IPS-18c (cell line): ENCODE results near the gene FNDC10.
"Not testable (repeated sequence)": the region's sequence is repeated elsewhere in the genome, so short reads cannot be mapped to it uniquely, and the experiment has no call there.

Source experiments
- H3K4me3 ChIP-seq: 2 replicates; pipeline ENCODE4 v1.7.0; 2013; ENCODE audit warnings: low read depth, mild to moderate bottlenecking, low read length, moderate library complexity; ENCODE audit not compliant: insufficient read depth
- H3K9me3 ChIP-seq: one replicate; pipeline ENCODE4 v1.6.1; 2013; ENCODE audit warnings: mild to moderate bottlenecking, low read length, moderate library complexity; ENCODE audit not compliant: control insufficient read depth, insufficient read depth

FNDC10 gene

GRCh38 chr1:1599935-1600860 is at the start of gene FNDC10:
FNDC10 (minus strand) TSS chr1:1600135; CDS start chr1:1600015, 120 bp downstream.
- Histone ChIP-seq H3K4me3 (peak within 1 kb of the TSS; percentile 62), H3K9me3 (no peaks in the 10 kb centered on the region)

DNA sequence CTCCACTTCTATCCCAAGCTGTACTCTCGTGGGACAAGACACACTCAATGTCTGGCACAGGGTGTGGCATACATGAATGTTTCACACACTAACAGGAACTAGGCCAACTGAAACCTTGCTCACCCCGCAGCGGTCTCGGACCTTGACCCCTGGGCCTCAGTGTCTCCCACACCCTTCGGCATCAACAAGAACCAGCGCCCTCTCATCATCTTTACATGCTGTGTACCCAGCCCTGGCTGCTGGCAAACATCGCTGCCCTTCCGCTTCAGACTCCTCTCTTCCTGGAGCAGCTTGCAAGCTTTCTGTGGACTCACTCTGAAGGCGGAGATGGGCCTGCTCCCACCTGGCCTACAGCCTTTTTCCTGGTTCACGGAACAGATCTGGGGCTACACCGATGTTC is 48.3 kb upstream of the FNDC10 start:
- not testable (repeated sequence) for H3K9me3 ChIP-seq, H3K4me3 ChIP-seq

DNA sequence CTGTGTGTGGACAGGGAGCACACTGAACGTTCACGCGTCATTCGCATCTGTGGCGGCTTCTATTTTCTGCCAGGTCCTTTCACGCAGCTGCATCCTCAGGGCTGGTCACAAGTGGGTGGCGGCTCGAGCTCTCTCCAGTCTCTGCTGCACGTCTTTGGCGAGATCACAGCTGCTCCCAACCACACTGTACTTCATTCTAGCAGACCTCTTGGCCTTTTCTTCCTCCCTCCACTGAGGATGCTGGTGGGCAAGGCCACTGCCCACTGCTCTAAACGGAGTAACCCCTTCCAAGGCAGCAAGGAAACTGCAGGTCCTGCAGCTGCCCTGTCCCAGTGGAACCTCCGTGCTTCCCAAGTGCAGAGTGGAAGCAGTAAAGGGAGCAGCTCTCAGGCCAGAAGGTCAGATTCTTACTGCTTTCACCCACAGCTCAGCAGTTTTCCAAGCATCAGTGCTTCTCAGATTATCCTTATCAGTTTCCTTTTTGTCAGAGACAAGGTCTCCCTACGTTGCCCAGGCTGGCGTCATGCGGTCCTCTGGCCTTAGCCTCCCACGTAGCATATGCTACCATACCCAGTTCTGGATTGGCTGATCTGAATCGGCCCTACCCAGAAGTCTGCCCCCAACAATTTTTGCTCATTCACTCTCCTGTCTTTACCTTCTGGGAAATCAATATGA is 47.8 kb upstream of the FNDC10 start:
- not testable (repeated sequence) for H3K9me3 ChIP-seq, H3K4me3 ChIP-seq

DNA sequence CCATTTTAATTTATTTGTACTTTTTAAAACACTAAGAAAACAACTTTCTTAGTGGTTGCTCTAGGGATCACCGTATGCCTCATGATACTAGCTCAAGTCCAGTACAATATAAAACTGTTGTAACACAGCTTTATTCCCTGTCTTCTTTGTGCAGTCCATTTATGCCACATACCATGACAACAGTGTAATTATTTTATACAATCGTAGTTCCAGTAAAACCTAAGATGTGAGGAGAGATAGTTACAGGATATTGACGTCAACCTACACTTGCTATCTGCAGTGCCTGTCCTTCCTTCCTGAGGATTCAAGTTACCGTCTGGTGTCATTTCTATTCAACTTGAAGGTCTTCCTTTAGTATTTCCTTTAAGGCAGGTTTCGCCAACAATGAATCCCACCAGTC is 46.4 kb upstream of the FNDC10 start:
- H3K9me3 ChIP-seq, H3K4me3 ChIP-seq: not testable (repeated sequence)

GRCh38 chr1:1640711-1641461 is 41.0 kb upstream of the FNDC10 start:
- not testable (repeated sequence) for H3K9me3 ChIP-seq, H3K4me3 ChIP-seq

- not testable (repeated sequence) for H3K4me3 ChIP-seq, H3K9me3 ChIP-seq
These were observed 40.1 kb upstream of the FNDC10 start for GRCh38 chr1:1640081-1640480.

GRCh38 chr1:1639368-1639767 is 39.4 kb upstream of the FNDC10 start:
- H3K9me3 ChIP-seq, H3K4me3 ChIP-seq: not testable (repeated sequence)

DNA sequence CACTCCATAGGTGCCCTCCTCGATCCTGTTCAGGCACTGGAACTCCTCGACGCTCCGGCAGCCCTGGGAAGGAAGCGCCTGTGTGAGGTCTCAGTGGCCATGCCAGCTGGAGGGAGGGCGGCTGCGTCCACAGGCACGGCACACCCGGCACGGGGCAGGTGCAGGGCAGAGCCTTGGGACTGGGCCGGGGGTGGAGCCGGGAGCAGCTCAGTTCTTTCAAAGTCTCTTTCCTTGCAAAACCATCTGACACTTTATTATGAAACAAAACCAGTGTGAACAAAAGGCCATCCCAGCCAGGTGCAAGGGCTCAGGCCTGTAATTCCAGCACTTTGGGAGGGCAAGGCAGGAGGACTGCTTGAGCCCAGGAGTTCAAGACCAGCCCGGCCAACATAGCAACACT is 38.6 kb upstream of the FNDC10 start:
- not testable (repeated sequence) for H3K4me3 ChIP-seq, H3K9me3 ChIP-seq

DNA sequence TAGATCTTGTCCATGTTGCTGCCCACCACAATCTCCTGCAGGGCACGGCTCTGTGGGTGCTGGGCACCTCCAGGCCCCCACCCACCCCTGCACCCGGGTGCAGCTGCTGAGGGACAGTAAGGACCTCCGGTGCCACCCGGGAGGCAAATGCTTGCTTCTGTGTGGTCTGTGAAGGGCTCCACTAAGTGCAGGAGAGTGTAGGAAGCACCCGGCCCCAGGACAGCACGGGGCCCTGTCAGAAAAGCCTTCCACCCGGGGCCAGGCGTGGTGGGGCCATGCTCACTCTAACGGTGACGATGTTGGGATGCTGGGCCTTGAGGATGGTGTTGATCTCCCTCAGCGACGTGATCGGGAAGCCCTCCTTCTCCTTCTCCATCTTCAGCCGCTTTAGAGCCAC is 37.5 kb upstream of the FNDC10 start:
- not testable (repeated sequence) for H3K9me3 ChIP-seq, H3K4me3 ChIP-seq

GRCh38 chr1:1636621-1637478 is 36.9 kb upstream of the FNDC10 start:
- H3K9me3 ChIP-seq, H3K4me3 ChIP-seq: not testable (repeated sequence)

DNA sequence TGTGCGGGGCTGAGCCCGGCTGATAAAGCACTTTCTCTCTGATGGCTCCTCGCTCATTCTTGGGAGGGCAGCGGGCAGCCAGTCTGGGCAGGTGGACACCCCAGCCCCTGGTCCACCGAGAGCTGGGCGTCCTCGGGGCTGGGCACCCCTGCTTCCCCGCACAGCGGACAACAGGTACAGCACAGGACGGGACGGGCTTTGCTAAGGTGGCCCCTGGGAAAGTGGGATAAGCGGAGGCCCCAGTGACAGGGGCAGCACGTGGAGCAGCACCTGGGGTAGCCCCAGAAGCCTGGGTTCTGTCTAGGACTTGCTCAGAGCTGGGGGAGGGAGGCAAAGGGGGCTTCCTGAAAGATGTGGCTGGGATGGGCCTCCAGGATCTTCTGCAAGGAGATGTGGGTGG is 34.7 kb upstream of the FNDC10 start:
- not testable (repeated sequence) for H3K9me3 ChIP-seq, H3K4me3 ChIP-seq

- H3K9me3 ChIP-seq, H3K4me3 ChIP-seq: not testable (repeated sequence)
These were observed 33.5 kb upstream of the FNDC10 start for GRCh38 chr1:1633409-1633808.

DNA sequence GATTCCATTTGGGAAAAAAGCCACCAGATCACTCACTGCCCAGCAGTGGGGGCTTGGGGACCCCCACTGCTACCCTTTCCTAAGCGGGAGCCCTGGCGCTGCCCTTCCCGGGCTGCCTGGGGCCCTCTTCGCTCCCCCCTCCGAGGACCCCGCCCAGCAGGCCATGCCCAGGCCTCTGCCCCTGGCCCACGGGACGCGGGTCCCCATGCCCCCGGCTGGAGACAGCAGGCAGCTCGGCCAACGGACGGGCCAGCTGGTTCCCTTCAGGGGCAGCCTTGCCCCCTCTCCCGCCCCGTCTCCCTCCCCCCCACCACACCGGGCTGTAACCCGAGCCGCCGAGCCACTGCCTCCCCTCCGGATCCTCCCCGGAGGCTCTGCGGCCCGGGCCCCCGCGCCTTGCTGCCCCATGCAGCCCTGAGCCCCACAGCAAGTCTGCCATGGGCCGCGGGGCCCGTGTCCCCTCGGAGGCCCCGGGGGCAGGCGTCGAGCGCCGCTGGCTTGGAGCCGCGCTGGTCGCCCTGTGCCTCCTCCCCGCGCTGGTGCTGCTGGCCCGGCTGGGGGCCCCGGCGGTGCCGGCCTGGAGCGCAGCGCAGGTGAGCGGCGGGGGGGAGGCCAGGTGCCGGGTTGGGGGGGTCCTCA is 32.0 kb upstream of the FNDC10 start, which contains the start of gene MMP23B:
Gene MMP23B, plus strand, starts transcription at position 392 of the 639 bp plus-strand sequence. Its CDS starts 46 bp downstream, at position 438.
- peak within 1 kb of the TSS; percentile 38; the same call in 1 of the 2 replicates for H3K4me3 ChIP-seq
- H3K9me3 ChIP-seq: no peaks in the 10 kb centered on the region

DNA sequence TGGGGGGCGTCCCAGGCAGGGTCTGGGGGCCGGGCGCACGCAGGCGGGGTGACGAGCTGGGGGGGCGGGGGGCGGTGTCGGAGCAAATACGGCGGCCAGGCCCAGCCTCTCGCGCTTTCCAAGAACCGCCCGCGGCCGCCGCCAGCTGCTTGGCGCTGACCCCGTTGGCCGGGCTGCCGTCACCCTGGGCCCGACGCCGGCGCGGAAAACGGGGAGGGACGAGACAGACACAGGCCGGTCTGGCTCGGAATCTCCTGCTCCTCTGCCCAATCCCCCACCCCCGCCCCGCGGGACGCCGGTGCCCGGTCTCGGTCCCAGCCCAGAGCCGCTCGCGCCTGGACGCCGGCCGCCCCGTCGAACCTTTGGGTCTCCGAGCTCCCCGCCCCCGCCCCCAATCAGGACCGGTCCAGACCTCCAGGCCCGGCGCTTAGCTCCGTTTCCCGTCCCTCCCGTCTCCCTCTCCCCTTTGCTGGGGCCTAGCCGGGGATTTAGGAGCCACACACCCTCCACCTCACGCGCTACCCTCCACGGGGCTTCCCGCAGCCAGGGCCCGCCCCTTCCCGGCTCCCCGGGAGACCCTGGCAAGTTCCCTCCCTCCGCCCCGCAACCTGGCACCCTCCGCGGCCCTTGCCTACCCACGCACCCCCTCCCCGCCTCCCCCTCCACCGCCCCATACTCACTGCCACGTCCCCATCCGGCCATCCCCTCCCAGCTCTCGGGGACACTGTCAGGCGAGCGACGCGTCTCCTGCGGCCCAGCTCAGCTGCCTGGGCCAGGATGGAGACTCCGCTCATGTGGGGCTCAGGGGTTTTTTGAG is 31.2 kb upstream of the FNDC10 start:
- H3K4me3 ChIP-seq: peak overlapping the region; percentile 38; the same call in 1 of the 2 replicates
- H3K9me3 ChIP-seq: no peaks in the 10 kb centered on the region

DNA sequence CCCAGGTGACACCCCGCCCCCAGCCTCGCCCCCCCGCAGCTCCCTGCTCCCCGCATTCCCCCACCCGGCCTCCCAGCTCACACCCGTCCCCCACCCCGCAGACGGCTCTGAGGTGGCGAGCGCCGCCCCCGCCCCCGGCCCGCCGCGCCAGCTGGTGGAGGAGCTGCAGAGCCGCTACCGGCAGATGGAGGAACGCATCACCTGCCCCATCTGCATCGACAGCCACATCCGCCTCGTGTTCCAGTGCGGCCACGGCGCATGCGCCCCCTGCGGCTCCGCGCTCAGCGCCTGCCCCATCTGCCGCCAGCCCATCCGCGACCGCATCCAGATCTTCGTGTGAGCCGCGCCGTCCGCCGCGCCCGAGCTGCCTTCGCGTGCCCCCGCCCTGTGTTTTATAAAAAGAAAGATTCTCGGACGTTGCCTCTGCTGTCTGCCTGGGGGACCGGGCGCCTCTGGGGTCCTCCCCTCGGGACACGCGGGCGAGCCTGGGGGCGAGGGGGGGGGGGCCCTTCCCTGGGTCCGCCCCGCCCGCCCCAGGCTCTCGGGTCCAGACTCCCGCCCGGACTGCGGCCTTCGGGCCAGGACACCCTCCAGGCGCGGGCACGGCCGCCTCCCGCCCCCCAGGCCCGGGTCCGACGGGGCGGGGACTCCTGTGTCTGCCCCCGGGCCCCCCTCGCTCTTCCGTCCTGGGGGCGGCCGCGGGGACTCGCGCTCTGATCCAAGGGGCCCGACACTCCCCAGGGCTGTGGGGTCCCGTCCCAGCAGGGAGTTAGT is 30.4 kb upstream of the FNDC10 start:
- Histone ChIP-seq H3K9me3 (no peaks in the 10 kb centered on the region), H3K4me3 (peak overlapping the region; percentile 3; the same call in 1 of the 2 replicates)
